HG03469 (cell line): ENCODE results near the gene LAMC3.

Experiments used
- ATAC-seq: cut with Tn5 transposase; IDR thresholded peaks from one replicate; pipeline ENCODE4 v1.9.1; 2021; ENCODE audit warnings: mild to moderate bottlenecking, moderate library complexity, moderate number of reproducible peaks; ENCODE audit not compliant: unreplicated experiment

LAMC3 gene

DNA sequence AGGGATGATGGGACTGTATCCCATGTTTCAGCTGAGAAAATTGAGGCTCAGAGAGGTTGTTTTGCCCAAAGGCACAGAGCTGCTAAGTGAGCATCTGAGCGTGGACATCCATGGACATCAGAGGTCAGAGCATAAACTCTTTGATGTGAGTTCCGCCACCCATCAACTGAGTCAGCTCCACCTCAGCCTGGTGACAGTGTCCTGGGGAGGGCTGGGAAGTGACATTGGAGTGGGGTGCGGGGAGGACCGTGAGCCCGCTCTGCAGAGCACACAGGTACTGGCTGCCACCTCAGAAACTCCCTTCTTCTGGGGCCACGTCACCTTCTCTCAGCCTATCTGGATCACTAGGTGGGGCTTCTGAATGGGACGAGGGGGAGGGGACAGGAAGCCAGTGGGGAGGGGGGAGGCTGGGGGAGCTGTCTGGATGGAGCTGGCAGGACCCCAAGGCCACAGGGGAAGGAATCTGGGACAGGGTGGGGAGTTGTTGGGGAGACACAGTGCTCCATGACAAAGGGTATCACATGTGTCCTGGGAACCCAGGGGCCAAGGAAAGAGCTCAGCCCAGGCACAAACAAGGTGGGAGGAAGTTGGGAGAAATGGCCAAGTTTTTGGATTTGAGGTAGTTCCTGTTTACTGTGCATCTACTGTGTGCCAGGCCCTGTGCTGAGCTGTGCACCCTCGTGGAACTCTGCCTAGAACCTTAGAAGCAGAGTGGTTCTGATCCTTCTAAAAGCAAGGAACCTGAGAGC is 2.5 kb downstream of the LAMC3 start:
- ATAC-seq: no peak

DNA sequence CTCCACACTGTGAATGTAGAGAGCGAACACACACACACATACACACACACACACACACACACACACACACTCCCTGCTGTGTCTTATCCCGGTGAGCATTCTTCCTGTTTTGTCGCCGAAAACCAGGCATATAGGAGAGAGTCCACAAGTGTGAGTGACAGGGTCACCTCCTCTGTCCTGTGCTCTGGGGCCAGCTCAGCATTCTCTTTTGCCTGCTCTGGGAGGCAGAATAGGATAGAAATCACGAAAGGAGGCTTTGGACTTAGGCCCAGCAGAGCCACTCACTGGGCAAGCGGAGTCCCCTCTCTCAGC is 3.0 kb downstream of the LAMC3 start:
- ATAC-seq: no peak

DNA sequence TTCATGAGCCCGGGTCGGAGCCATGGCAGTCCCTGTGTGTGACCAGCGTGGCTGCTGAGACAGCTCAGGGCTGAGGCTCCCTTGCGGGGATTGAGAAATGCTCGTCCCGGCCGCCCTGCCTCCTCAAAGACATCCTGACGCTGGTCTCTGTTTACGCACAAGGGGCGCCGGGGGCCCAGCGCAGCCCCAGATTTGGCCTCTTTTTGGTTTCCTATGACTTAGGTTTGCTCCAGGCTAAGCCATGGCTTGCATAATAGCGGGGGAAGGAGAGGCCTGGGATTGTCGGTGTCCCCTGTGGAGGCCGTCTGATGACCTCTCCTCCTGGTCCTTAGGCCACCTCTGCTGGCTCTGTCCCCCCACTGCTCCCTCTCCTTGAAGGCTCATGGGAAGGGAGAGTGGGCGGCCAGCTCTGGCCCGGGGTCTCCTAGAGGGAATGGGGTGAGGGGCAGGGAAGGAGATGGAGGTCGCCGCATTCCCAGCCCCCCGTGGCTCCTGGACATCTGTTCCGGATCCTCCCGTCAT is 3.5 kb downstream of the LAMC3 start:
- no peak for ATAC-seq

DNA sequence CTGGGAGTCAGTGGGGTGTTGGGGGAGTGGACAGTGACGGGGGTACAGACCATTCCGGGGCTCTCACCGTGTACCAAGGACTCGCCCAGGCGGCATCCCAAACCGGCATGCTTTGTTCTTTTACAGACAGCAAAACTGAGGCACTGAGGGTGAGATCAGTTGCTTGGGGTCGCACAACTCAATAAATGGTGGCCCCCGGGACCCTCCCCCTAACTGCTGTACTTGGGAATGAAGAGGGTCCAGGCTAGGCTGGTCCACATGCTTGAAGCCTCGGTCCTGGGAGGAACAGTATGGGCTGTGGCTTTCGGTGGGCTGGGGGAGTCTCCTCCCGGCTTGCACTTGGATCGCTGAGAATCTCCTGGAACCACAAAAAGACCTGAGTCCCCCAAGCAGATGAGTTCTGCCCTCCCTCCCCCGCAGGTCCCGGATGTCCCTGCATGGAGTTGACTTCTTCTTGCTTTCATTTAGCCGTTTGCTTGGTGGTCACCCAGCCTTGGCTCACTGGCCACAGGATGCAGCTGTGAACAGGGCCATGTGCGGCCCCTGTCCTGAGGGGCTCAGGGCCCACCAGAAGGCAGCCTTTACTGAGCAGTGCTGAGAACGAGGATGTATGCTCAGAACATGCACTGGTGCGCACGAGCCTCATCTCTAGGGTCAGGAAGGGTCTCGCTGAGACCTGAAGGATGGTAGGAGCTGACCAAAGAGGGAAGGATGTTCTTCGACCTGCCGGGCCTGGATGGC is 4.2 kb downstream of the LAMC3 start:
- no peak for ATAC-seq

DNA sequence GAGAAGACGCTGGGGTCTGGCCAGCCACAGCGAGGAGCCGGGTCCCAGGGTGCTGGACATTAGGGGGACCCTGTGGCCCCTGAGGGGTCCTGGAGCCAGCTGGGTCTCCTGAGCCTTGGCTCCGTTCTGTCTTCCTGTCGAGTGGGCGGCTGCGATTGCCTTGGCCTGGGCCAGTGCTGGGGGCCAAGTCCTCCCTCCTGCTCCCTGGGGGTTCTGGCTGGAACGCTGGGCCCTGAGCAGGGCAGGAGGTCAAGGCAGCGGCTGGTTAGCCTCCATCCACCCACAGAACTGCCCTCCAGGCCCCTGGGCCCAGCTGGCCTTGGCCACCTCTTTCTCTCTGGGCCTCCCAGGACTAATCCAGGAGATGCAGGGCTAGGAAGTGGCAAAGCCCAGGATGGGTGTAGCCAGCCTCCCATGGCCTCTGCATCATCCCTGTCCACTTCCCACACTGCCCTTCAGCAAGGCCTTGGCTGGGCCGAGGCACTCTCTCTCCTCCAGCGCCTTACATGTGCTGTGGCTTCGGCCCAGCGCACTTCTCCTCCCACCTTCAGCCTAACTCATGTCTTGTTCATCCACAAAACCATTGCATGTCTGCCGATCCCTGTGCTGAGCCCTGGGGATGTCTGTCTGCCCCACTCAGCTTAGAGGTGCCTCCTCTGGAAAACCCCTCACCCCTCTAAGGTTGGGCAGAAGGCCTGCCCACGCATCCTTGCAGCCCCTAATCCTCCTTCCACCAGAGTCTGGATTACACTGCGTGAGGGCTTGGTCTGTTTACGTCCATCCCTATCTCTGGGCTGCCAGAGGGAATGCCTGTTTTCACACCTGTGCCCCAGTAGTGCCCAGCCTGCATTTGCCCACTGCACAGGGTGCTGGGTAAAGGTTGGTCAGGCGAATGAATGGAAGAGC is 5.0 kb downstream of the LAMC3 start:
- no peak for ATAC-seq

DNA sequence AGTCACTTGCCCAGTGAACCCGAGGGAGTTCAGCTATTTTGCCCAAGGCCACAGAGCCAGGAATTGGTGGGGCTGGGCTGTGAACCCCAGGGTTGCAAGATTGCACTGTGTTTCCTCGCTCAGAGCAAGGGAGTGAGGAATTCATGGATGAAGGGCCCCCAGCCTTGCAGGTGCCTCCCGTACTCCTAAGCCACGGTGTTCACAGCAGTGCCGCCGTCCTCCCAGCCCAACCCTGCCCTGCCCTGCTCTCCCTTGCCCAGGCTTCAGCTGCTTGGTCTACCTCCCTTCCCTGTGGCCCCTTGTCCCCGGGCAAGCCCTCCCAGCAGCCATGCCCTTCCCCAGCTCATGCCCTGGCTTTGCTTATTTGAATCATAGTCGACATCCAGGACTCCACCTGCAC is 6.1 kb downstream of the LAMC3 start:
- no peak for ATAC-seq

DNA sequence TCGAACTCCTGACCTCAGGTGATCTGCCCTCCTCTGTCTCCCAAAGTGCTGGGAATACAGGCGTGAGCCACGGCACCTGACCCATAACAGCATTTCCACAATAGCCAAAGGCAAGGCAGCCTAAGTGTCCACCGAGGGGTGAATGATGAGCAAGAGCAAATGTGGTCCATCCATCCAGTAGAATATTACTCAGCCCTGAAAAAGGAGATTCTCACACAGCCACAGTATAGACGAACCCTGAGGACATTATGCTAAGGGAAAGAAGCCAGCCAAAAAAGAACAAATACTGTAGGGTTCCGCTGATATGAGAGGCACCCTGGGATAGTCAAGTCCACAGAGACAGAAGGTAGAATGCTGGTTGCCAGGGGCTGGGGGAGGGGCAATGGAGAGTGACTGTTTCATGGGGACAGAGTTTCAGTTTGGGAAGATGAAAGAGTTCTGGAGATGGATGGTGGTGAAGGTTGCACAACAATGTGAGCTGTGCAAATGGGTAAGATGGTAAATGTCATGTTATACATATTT is 7.0 kb downstream of the LAMC3 start:
- no peak for ATAC-seq

DNA sequence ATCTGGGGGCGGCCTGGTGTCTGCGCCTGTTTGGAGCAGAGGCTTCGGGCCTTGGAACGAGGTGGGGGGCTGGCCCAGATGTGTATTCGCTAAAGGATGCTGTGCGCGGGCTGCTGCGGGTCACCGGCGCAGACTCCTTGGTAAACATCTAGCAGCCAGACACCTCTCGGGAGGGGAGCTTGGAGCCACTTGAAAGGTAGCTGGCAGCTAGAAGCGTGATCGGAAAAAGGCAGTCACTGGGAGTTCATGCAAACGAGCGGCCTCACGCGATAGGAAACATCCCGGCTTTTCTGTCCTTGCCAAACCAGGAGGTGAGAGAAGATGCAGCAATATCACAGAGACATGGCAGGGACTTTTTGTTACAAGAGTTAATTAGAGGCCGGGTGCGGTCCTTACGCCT is 8.1 kb downstream of the LAMC3 start:
- no peak for ATAC-seq

DNA sequence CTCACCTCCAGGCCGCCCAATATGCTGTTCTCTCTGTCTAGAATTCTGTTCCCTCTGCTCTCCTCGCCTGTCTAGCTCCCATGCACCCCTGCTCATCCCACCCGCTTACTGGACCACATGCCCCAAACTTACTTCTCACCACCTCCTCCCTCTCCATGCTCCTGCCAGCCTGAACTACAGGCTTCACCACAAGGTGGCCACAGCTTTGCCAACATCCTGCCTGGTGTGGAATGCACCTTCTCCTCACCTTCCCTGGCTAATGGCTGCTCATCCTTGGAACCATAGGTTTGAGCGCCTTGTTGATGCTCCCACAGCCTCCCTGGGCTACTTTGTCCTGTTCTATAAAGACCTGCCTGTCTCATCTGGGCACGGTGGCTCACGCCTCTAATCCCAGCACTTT is 9.6 kb downstream of the LAMC3 start:
- no peak for ATAC-seq

DNA sequence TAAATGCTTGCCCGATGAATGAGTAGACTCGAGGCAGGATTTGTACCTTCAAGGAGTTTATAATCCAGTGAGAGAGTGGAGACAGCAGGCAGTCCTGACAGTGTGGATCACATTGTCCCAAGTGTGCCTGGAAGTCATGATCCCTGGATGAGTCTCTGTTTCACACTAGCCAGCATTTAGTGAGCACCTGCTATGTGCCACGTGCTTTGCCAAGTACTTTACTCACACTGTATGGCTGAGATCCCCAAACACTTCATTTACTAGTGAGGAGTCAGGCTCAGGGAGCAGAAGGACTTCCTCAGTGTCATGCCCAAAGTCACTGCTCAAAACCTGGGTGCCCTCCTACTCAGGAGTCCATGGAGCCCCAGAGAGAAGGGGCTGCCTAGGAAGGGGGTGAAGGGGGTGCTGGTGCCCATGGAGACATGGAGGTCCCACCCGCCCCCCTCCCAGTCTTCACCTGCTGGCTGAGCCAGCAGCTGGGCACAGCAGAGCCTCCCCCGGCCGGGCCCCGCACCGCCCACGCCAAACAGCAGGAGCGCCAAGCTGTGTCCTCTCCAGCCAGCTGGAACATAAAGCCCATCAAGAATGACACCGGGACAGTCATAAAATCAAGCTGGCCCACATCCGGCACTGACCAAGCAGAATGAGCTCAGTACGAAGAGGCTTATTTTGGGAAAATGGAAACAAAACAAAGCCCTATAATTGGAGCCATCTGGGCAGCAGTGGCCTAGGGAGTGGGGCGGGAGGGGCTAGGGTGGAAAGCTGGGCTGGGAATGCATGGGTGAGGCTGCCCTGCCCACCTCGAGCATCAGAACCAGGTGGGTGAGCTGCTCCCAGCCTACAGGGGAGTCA is 10.6 kb downstream of the LAMC3 start:
- ATAC-seq: no peak

DNA sequence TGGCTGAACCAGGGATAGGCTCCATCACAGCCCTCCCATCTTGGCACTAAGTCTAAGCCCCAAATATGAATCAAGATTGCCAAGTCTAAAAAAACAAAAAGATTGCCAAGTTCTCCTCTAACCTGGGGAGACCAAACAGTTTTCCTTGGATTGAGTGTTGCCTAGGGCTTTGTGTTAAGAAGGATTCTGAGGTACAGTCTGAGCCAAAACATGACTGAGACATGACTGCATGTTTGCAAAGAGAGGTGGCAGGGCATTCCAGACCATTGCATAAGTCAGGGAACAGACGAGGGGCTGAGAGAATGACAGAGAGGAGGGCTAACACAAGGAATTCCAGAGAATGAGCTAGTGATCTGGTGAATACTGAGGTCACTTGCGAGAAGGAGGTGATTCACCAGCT is 11.4 kb downstream of the LAMC3 start:
- ATAC-seq: no peak

DNA sequence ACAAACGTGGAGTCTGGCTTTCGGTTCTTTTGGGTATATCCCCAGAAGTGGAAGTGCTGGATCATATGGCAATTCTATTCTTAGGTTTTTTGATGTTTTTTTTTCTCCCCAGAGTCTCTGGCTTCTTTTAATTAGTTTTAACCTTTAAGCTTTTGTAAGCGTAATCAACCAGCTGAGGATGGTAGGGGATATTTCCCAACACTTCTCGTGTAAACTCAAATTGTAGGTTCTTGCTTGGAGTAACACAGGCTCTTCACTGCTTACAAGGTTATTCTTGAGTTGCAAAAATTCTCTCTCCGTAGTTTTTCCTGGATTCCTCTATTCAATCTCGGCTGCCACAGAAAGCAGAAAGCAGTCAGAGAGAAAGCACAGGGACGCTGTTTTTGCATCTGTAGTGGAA is 11.9 kb downstream of the LAMC3 start:
- ATAC-seq: no peak

DNA sequence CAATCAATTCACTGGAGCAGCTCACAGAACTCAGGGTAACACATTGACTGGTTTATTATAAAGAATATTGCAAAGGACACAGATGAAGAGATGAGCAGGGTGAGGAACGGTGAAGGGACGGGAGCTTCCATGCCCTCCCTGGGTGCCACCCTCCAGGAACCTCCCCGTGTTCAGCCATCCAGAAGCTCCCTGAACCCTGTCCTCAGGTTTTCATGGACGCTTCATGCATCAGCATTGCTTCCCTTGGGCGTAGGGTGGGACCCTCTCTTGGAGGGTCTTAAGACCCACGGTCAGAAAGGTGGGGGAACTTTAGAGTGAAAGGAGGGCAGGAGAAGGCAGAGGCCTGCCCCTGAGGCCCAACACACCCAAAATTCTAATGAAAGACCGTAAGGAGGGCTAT is 12.8 kb downstream of the LAMC3 start:
- no peak for ATAC-seq

DNA sequence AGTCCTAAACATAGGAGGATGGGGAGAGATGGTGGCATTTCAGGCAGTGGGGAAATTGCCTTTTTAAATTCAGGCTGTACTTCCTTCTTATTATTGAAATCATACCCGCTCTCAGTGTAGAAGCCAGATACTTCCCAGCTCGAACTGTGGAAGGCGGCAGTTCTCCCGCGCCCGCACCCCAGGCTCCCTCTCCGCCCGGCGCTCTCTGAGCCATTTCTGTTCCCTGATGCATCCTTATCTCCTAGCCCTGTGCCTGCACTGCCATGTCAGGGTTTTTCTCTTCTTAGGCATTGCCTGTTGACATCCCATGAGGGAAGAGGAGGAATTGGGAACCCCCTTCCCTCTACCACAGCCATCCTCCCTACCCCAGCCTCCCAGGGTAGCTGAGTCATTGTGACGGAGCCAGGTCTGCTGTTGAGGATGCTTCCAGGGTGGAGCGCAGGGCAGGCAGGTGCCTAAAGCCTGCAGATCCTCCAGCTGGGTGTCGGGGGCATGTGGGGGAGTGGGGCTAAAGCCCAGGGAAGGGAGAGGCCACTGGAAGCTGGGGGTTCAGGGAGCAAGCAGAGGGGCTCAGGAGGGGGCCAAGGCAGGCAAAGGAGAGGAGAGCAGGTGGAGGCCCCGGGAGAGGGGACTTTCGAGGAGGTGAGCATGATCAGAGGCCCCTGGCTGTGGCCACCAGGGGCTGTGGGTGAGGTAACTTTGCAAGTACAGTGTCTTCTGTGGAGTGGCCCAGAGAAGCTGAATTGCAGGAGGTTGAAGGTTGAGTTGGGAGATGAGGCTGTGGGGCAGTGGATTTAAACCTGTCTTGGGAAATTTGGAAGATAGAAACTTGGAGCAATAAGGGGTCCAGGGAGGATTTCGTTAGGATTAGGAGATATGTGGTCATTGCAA is 16.2 kb downstream of the LAMC3 start:
- ATAC-seq: no peak

DNA sequence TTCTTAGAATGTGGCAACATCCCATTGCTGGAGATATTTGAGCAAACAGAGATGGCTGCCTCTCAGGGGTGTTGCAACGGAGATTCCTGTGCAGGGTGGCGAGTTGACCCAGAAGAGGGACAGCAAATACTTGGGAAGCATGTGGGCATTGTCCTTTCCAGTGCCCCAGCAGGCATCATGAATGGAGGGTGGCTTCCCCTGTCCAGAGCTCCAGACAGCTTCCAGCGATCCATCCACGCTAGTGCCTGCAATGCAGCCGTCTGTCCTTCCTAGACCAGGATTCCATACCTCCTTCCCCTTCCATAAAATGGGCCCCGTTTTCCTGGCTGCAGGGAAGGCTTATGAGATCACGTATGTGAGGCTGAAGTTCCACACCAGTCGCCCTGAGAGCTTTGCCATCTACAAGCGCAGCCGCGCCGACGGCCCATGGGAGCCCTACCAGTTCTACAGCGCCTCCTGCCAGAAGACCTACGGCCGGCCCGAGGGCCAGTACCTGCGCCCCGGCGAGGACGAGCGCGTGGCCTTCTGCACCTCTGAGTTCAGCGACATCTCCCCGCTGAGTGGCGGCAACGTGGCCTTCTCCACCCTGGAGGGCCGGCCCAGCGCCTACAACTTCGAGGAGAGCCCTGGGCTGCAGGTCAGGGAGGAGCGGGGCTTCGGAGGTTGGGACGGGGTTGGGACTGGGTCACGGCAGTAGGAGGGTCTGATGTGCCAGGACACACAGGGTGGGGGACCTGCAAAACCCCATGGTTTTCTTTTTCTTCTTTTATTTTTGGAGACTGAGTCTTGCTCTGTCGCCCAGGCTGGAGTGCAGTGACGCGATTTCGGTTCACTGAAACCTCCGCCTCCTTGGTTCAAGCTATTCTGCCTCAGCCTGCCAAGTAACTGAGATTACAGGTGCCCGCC is 17.2 kb downstream of the LAMC3 start:
- no peak for ATAC-seq

DNA sequence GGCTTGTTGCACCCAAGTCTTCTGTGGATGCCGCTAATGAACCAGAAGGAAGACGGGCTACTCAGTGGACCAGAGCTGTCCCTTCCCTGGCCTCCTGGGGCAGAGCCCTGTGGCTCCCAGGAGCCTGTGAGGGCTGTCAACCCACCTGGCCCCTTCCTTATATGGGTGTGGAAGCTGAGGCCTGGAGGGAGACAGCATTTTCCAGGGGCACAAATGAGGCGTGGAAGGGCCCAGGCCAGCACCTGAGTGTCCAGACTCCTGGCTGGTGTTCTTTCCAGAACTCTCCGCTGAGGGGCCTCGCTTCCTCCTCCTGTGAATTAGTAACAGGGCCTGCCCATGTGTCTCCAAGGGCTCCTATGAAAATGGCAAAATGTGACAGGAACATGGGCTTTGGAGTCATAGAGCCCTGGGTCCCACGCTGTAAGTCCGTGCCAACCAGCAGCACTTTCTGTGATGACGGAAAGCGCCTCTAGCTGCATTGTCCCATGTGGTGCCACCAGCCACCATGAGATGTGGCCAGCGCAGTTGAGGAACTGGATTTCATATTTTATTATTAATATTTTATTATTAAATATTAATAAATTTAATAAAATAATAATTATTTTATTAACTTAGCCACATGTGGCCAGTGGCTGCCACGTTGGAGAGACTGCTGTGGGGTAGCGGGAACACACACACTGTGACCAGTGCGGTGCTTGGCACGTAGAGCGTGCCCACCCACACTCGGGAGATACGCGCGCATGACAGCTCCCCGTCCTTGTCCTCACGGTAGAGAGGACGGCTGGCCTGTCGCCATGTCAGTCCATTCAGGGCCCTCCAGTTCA is 18.3 kb downstream of the LAMC3 start:
- no peak for ATAC-seq

DNA sequence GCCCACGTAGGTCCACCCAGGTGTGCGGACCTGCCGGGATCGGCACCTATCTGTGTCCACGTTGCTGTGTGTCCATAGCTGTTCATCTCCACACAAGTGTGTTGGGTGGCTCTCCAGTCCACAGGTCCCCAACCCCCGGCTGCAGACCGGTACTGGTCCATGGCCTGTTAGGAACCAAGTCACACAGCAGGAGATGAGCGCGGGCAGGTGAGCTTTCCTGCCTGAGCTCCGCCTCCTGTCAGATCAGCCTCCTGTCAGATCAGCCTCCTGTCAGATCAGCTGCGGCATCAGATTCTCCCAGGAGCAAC is 18.9 kb downstream of the LAMC3 start:
- no peak for ATAC-seq
